OCI-LY3 (cell line): ENCODE measurements around the gene FCGR2B.

Source experiments
- EZH2phosphoT487 ChIP-seq: fragments of 200-600 bp; shearing (Covaris generic); IDR thresholded peaks from 2 replicates; pipeline ENCODE4 v1.6.1; 2018; ENCODE audit warnings: antibody characterized with exemption, mixed run types, low read depth
- TF ChIP-seq, protein P1 (sequence below): fragments of 200-600, 300-600 bp; sonication (generic); IDR thresholded peaks from 2 replicates; pipeline ENCODE4 v1.5.1; 2014; ENCODE audit warnings: antibody characterized with exemption, low read length, low read depth

DNA sequence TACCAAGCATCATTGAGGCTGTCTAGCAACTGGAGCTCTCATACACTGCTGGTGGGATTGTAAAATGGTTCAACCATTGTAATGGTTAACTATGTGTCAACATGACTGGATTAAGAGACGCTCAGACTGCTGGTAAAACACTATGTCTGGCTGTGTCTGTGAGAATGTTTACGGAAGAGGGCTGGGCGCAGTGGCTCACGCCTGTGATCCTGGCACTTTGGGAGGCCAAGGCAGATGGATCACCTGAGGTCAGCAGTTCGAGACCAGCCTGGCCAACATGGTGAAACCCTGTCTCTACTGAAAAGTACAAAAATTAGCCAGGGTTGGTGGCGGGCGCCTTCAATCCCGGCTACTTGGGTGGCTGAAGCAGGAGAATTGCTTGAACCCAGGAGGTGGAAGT, 39.3 kb downstream of the FCGR2B start:
- TF ChIP-seq, protein P1, sequence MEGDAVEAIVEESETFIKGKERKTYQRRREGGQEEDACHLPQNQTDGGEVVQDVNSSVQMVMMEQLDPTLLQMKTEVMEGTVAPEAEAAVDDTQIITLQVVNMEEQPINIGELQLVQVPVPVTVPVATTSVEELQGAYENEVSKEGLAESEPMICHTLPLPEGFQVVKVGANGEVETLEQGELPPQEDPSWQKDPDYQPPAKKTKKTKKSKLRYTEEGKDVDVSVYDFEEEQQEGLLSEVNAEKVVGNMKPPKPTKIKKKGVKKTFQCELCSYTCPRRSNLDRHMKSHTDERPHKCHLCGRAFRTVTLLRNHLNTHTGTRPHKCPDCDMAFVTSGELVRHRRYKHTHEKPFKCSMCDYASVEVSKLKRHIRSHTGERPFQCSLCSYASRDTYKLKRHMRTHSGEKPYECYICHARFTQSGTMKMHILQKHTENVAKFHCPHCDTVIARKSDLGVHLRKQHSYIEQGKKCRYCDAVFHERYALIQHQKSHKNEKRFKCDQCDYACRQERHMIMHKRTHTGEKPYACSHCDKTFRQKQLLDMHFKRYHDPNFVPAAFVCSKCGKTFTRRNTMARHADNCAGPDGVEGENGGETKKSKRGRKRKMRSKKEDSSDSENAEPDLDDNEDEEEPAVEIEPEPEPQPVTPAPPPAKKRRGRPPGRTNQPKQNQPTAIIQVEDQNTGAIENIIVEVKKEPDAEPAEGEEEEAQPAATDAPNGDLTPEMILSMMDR: no peak
- no peak for TF ChIP-seq EZH2phosphoT487
